Measurements from ENCODE around the gene NUP210. TPM values are rescaled to one million over a fixed set of nuclear protein-coding genes. Genes with fewer than 3 reads are reported as not detected.
A peak's percentile ranks its signal among the peaks of the same experiment; 100 is the strongest.

Gene NUP210
- total RNA-seq, 3 donors from 2014 or later (not counting 1 experiment from before 2014, with no cell fraction given): 156 to 194 (median 179) TPM

DNA sequence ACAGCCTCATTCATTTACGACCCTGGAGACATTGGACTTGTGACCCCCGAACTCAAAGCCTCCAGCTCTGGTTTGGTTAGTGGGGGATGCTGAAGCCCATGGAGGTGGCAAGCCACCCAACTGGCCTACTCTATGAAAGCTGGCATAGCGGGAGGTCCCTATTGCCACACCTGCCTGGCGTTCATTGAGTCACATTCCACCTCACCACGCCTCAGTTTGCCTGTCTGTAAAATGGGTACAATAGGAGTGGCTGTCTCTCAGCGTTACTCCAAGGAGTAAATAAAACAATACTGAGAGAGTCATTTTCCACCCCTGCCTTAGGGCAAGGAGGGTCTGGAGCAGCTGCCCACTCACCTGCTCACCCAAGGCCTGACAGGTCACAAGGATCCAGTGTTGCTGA, 60.2 kb downstream of the NUP210 start:
- DNase-seq: no peak
- Mint-ChIP-seq H3K4me3 (no peak overlapping the region), H3K27me3 (ENCODE audit: low read depth in 2 of 2) (no peaks in the 10 kb centered on the region), H3K4me1 (peaks cover 5 to 39% of the 10 kb centered on the region in 2 donors), H3K36me3 (peaks cover 30% of the 10 kb centered on the region), H3K9me3 (no peaks in the 10 kb centered on the region), H3K27ac (no peak overlapping the region)
- intact Hi-C loops (cut with micrococcal nuclease): no loop called here
- Histone ChIP-seq H3K27ac (ENCODE audit: low read length) (no peak overlapping the region), H3K9me3 (ENCODE audit: control insufficient read depth, insufficient read depth, low read length) (no peaks in the 10 kb centered on the region), H3K4me3 (ENCODE audit: low read length) (no peak overlapping the region), H3K36me3 (ENCODE audit: control insufficient read depth, insufficient read depth, low read length) (peaks cover 88% of the 10 kb centered on the region), H3K27me3 (ENCODE audit: control insufficient read depth, insufficient read depth, low read length) (no peaks in the 10 kb centered on the region), H3K4me1 (ENCODE audit: control insufficient read depth, insufficient read depth, low read length) (no peaks in the 10 kb centered on the region)
- WGBS (ENCODE audit: insufficient coverage): 96% methylated on average over 6 of the region's 6 CpGs
- no peak for ATAC-seq
- TF ChIP-seq, protein P1, sequence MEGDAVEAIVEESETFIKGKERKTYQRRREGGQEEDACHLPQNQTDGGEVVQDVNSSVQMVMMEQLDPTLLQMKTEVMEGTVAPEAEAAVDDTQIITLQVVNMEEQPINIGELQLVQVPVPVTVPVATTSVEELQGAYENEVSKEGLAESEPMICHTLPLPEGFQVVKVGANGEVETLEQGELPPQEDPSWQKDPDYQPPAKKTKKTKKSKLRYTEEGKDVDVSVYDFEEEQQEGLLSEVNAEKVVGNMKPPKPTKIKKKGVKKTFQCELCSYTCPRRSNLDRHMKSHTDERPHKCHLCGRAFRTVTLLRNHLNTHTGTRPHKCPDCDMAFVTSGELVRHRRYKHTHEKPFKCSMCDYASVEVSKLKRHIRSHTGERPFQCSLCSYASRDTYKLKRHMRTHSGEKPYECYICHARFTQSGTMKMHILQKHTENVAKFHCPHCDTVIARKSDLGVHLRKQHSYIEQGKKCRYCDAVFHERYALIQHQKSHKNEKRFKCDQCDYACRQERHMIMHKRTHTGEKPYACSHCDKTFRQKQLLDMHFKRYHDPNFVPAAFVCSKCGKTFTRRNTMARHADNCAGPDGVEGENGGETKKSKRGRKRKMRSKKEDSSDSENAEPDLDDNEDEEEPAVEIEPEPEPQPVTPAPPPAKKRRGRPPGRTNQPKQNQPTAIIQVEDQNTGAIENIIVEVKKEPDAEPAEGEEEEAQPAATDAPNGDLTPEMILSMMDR (IDR thresholded peaks at IDR 0.05): no peak

DNA sequence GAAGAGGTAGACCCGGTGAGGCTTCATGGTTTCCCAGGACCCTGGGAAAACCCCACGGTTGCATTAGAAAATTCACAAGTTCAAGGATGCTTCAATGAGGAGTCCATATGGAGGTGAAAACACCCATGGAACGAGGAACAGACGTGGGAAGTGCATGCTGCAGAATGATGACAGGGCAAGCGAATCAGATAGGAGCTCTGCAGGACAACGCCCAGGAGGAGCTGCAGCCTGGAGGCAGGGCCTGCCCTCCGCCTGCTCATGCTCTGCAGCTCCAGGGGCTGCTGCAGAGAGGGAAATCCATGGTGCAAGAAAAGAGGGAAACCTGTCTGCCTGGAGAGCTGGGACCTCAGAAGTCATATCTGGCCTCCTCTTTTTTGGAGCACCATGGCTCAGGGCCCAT, 61.5 kb downstream of the NUP210 start:
- ATAC-seq (no peak), DNase-seq (no peak)
- Histone ChIP-seq H3K27me3 (ENCODE audit: control insufficient read depth, insufficient read depth, low read length) (no peaks in the 10 kb centered on the region), H3K4me1 (ENCODE audit: control insufficient read depth, insufficient read depth, low read length) (peaks cover 3% of the 10 kb centered on the region), H3K4me3 (ENCODE audit: low read length) (no peak overlapping the region), H3K9me3 (ENCODE audit: control insufficient read depth, insufficient read depth, low read length) (no peaks in the 10 kb centered on the region), H3K27ac (ENCODE audit: low read length) (no peak overlapping the region), H3K36me3 (ENCODE audit: control insufficient read depth, insufficient read depth, low read length) (peaks cover 92% of the 10 kb centered on the region)
- peak overlapping the region in 1 of 2 donors; percentile 13 for H3K27ac Mint-ChIP-seq
- TF ChIP-seq, protein P1 (IDR thresholded peaks at IDR 0.05): no peak
- no peaks in the 10 kb centered on the region for H3K9me3 Mint-ChIP-seq
- H3K36me3 Mint-ChIP-seq: peaks cover 24% of the 10 kb centered on the region
- intact Hi-C loops (cut with micrococcal nuclease): no loop called here
- H3K4me3 Mint-ChIP-seq: no peak overlapping the region
- no peaks in the 10 kb centered on the region for H3K27me3 Mint-ChIP-seq (ENCODE audit: low read depth in 2 of 2)
- WGBS (ENCODE audit: insufficient coverage): 93% methylated on average over 7 of the region's 7 CpGs
- H3K4me1 Mint-ChIP-seq: peaks cover 5 to 43% of the 10 kb centered on the region in 2 donors

DNA sequence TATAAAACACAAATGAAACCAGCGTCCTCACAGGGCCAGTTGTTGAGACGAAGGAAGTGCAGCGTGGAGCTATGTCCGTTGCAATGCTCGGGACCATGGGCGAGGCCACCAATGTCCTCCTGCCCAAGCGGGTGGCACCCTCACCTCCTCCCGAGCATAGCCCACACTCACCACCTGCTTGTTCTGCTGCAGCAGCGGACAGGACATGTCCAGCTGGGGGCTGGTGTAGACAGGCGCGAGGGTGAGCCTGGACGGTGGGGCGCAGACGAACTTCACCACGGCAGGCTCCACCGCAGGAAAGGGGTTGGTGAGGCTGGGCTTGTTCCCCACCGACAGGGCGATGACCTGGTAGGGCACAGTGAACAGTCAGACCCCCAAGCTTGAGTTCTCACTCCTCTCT, 62.1 kb downstream of the NUP210 start:
- ATAC-seq: no peak
- H3K36me3 Mint-ChIP-seq: peaks cover 18% of the 10 kb centered on the region

More for the DNA sequence above, 62.1 kb downstream of the NUP210 start:
- H3K4me3 Mint-ChIP-seq: no peak overlapping the region
- peaks cover 9% of the 10 kb centered on the region for H3K4me1 ChIP-seq (ENCODE audit: control insufficient read depth, insufficient read depth, low read length)
- peak overlapping the region in 1 of 2 donors; percentile 13 for H3K27ac Mint-ChIP-seq
- H3K27me3 ChIP-seq (ENCODE audit: control insufficient read depth, insufficient read depth, low read length): no peaks in the 10 kb centered on the region
- no peaks in the 10 kb centered on the region for H3K9me3 Mint-ChIP-seq
- no peaks in the 10 kb centered on the region for H3K9me3 ChIP-seq (ENCODE audit: control insufficient read depth, insufficient read depth, low read length)
- H3K27me3 Mint-ChIP-seq (ENCODE audit: low read depth in 2 of 2): no peaks in the 10 kb centered on the region
- TF ChIP-seq, protein P1 (IDR thresholded peaks at IDR 0.05): no peak
- no peak for DNase-seq
- H3K27ac ChIP-seq (ENCODE audit: low read length): no peak overlapping the region
- H3K36me3 ChIP-seq (ENCODE audit: control insufficient read depth, insufficient read depth, low read length): peaks cover 93% of the 10 kb centered on the region
- intact Hi-C loops (cut with micrococcal nuclease): no loop called here
- no peak overlapping the region for H3K4me3 ChIP-seq (ENCODE audit: low read length)
- peaks cover 5 to 43% of the 10 kb centered on the region in 2 donors for H3K4me1 Mint-ChIP-seq
- WGBS (ENCODE audit: insufficient coverage): 99% methylated on average over 18 of the region's 18 CpGs

Measured in natural killer cell (primary cell).